GM23248 (cell line): ENCODE results near the gene SLC6A1. TPM values are rescaled to one million over a fixed set of nuclear protein-coding genes. Genes with fewer than 3 reads are reported as not detected.
A peak's percentile ranks its signal among the peaks of the same experiment; 100 is the strongest.

Experiments
- DNase-seq: peaks from one replicate; pipeline ENCODE4 v3.0.0-alpha.2; 2015
- H2AFZ ChIP-seq: fragments of 200-600 bp; sonication (generic); 2 replicates; pipeline ENCODE4 v1.6.1; 2016; ENCODE audit warnings: antibody characterized with exemption
- H3F3A ChIP-seq: fragments of 200-600 bp; sonication (generic); 2 replicates; pipeline ENCODE4 v1.6.1; 2016; ENCODE audit warnings: mild to moderate bottlenecking, antibody characterized with exemption, mixed run types; ENCODE audit not compliant: insufficient read depth
- H3K27ac ChIP-seq: fragments of 200-600 bp; sonication (generic); 2 replicates; pipeline ENCODE4 v1.5.1; 2016; ENCODE audit warnings: mild to moderate bottlenecking
- H3K27me3 ChIP-seq: fragments of 200-600 bp; sonication (generic); replicated peaks from 2 replicates; pipeline ENCODE4 v1.6.1; 2016; ENCODE audit warnings: mild to moderate bottlenecking; ENCODE audit not compliant: insufficient read depth
- H3K36me3 ChIP-seq: fragments of 200-600 bp; sonication (generic); 2 replicates; pipeline ENCODE4 v1.6.1; 2016; ENCODE audit warnings: low read depth, mild to moderate bottlenecking
- H3K4me1 ChIP-seq: fragments of 200-600 bp; sonication (generic); 2 replicates; pipeline ENCODE4 v1.6.1; 2016; ENCODE audit warnings: mild to moderate bottlenecking; ENCODE audit not compliant: insufficient read depth
- H3K4me2 ChIP-seq: fragments of 200-600 bp; sonication (generic); one replicate; pipeline ENCODE4 v1.6.1; 2016; ENCODE audit warnings: mild to moderate bottlenecking; ENCODE audit not compliant: unreplicated experiment
- H3K4me3 ChIP-seq: fragments of 200-600 bp; sonication (generic); 2 replicates; pipeline ENCODE4 v1.5.1; 2016; ENCODE audit warnings: mild to moderate bottlenecking
- H3K79me2 ChIP-seq: fragments of 200-600 bp; sonication (generic); 2 replicates; pipeline ENCODE4 v1.6.1; 2016; ENCODE audit warnings: mild to moderate bottlenecking; ENCODE audit not compliant: insufficient read depth
- H3K9ac ChIP-seq: fragments of 200-600 bp; sonication (generic); 2 replicates; pipeline ENCODE4 v1.6.1; 2016; ENCODE audit warnings: mild to moderate bottlenecking
- H3K9me2 ChIP-seq: fragments of 200-600 bp; sonication (generic); 2 replicates; pipeline ENCODE4 v1.6.1; 2016; ENCODE audit warnings: mixed run types, mild to moderate bottlenecking, moderate library complexity; ENCODE audit not compliant: insufficient read depth
- H3K9me3 ChIP-seq: fragments of 200-600 bp; sonication (generic); one replicate; pipeline ENCODE4 v1.6.1; 2017; ENCODE audit warnings: low read depth
- H4K20me1 ChIP-seq: fragments of 200-600 bp; sonication (generic); 2 replicates; pipeline ENCODE4 v1.6.0; 2016; ENCODE audit not compliant: insufficient read depth
- EZH2 ChIP-seq: fragments of 200-600 bp; sonication (generic); IDR thresholded peaks from 2 replicates; pipeline ENCODE4 v1.6.1; 2018; ENCODE audit warnings: antibody characterized with exemption, mild to moderate bottlenecking; ENCODE audit not compliant: insufficient read depth, poor library complexity, severe bottlenecking
- EZH2phosphoT487 ChIP-seq: fragments of 200-600 bp; sonication (generic); IDR thresholded peaks from 2 replicates; pipeline ENCODE4 v1.6.1; 2018; ENCODE audit warnings: antibody characterized with exemption, moderate library complexity, mild to moderate bottlenecking, low read depth; ENCODE audit not compliant: insufficient read depth
- WGBS, 2 experiments: methylation state at CpG; one replicate each; pipeline ENCODE4 v1.1.6; 2015 to 2017; ENCODE audit warnings: low lambda C conversion rate in 2 of 2, low coverage in 1 of 2; ENCODE audit errors: missing lambda C conversion rate in 2 of 2; 5-methylcytosine and 5-hydroxymethylcytosine counted together
- in situ Hi-C: fragments of 300-500 bp; cut with MboI; formaldehyde crosslinking; loops from 2 replicates; pipeline ENCODE4 v1.15.0; 2020
- polyA plus RNA-seq: library from polyadenylated mRNA; unstranded; fragments of >200 nt; fragmentation: Nextera tagmentation; extraction: Ambion mirVana; gene quantifications from 2 replicates; pipeline ENCODE4 v1.2.1, GENCODE V29; 2016
- total RNA-seq: library from RNA; depleted of rRNA; stranded (reverse); fragments of >200 nt; shearing (Covaris generic); gene quantifications from 2 replicates; pipeline ENCODE4 v1.2.3, GENCODE V29; 2014

Gene SLC6A1
- total and polyA plus RNA-seq, 2 experiments from 2014 or later: not detected

DNA sequence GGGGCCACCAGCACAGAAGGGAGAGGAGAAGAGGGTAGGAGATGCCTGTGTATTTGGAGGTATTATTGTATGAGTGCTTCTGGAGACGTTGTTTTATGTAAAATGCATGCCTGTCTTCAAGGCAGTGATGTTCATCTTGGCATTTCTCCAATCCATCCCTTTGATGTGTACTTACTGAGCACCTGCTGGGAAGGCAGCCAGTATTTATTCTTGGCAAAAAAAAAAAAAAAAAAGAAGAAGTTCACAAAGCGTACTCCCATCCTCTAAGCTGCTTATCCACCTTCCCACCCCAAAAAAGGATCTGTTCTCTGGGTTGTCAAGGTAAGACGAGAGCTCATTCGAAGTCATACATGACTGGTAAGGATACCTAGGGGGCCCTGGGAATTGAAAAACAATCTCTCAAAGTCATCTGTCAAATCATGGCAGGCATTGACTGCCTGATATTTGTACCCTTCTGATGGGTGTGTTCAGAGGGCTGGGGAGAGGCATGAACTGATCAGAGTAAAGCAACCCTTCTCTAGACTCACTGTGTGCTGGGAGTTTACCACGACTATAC lies 30.0 kb upstream of the SLC6A1 start:
- no peaks in the 10 kb centered on the region for H3K9me2 ChIP-seq
- H2AFZ ChIP-seq: no peak overlapping the region
- H3K27ac ChIP-seq: no peak overlapping the region
- WGBS, 2 experiments: 32 to 42% methylated on average over 5 of the region's 5 CpGs
- H3K9me3 ChIP-seq: no peaks in the 10 kb centered on the region
- H3K9ac ChIP-seq: no peak overlapping the region
- no peak overlapping the region for H3K4me2 ChIP-seq
- H4K20me1 ChIP-seq: no peaks in the 10 kb centered on the region
- H3K4me3 ChIP-seq: no peak overlapping the region
- DNase-seq: no peak
- no peak for TF ChIP-seq EZH2
- TF ChIP-seq EZH2phosphoT487: no peak
- no peaks in the 10 kb centered on the region for H3F3A ChIP-seq
- in situ Hi-C loops: no loop called here
- no peaks in the 10 kb centered on the region for H3K4me1 ChIP-seq
- H3K79me2 ChIP-seq: no peaks in the 10 kb centered on the region
- H3K36me3 ChIP-seq: no peaks in the 10 kb centered on the region
- peaks cover 8% of the 10 kb centered on the region; the same call in 1 of the 2 replicates for H3K27me3 ChIP-seq

DNA sequence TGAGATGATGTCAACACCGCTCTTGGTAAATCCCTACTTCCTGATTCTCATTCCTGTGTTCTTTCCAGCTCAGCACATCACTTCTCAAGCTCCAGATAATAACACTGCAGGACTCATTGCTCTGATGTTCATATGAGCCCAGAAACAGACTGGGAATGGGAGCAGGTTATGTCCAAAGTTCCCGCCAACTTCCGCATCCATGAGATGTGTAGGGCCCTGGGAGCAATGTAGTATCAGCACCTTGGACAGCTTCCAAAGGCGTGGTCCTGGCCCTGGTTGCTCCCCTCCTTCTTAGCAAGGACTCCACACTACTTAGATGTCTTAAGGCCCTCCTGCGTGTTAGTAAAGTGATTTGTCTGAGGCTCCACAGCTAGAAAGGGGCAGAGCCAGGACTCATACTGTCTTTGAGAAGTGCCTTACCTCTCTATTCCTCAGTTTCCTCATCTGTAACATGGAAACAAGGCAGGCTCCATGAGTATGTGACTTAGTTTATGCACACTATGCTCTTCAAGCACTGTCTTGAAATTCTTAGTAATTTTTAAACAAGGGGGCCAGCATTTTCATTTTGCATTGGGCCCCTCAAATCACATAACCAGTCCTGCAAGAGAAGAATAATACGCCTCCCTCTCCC lies 27.9 kb upstream of the SLC6A1 start:
- in situ Hi-C loops: no loop called here
- no peak overlapping the region for H3K9ac ChIP-seq

DNA sequence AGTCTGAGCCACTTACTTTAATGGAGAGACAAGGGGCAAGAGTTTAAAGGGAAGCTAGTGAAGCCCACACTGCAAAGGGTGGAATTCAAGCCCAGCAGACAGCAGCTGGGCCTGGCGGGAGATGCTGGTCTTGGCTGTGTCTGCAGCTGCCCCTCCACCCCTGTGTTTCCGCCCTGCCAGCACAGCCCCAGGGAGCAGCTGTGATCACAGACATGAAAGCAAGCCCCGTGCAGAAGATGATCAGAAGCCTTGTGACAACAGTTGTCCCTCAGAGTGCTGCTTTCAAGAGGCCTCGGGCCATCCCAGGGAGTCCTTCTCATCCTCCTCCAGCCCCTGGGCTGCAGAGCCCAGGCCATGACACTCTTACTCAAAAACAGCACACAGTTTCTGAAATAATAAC lies 24.1 kb upstream of the SLC6A1 start:
- DNase-seq: no peak
- H3K4me1 ChIP-seq: no peaks in the 10 kb centered on the region
- WGBS, 2 experiments: 0 to 5% methylated on average over 2 to 4 of the region's 4 CpGs
- TF ChIP-seq EZH2phosphoT487 (no peak), EZH2 (no peak)
- no peak overlapping the region for H3K4me3 ChIP-seq
- H3K9ac ChIP-seq: no peak overlapping the region
- H3K27ac ChIP-seq: no peak overlapping the region
- H4K20me1 ChIP-seq: no peaks in the 10 kb centered on the region
- H3K36me3 ChIP-seq: no peaks in the 10 kb centered on the region
- in situ Hi-C loops: no loop called here
- peaks cover 6% of the 10 kb centered on the region for H3K27me3 ChIP-seq
- H3K79me2 ChIP-seq: no peaks in the 10 kb centered on the region
- H3K4me2 ChIP-seq: no peak overlapping the region
- H2AFZ ChIP-seq: no peak overlapping the region
- no peaks in the 10 kb centered on the region for H3F3A ChIP-seq
- no peaks in the 10 kb centered on the region for H3K9me3 ChIP-seq
- no peaks in the 10 kb centered on the region for H3K9me2 ChIP-seq

More for the DNA sequence above, 27.9 kb upstream of the SLC6A1 start:
- DNase-seq: peak; percentile 18
- no peak overlapping the region for H2AFZ ChIP-seq
- no peaks in the 10 kb centered on the region for H3K9me2 ChIP-seq
- TF ChIP-seq EZH2phosphoT487 (no peak), EZH2 (no peak)
- no peaks in the 10 kb centered on the region for H3K9me3 ChIP-seq
- no peak overlapping the region for H3K4me2 ChIP-seq
- H3K79me2 ChIP-seq: no peaks in the 10 kb centered on the region
- H4K20me1 ChIP-seq: no peaks in the 10 kb centered on the region
- no peak overlapping the region for H3K27ac ChIP-seq
- no peaks in the 10 kb centered on the region for H3F3A ChIP-seq
- no peaks in the 10 kb centered on the region for H3K36me3 ChIP-seq
- no peaks in the 10 kb centered on the region for H3K4me1 ChIP-seq
- H3K27me3 ChIP-seq: peaks cover 3% of the 10 kb centered on the region; the same call in 1 of the 2 replicates
- 71 to 72% methylated on average over 6 of the region's 6 CpGs for WGBS, 2 experiments
- H3K4me3 ChIP-seq: no peak overlapping the region

DNA sequence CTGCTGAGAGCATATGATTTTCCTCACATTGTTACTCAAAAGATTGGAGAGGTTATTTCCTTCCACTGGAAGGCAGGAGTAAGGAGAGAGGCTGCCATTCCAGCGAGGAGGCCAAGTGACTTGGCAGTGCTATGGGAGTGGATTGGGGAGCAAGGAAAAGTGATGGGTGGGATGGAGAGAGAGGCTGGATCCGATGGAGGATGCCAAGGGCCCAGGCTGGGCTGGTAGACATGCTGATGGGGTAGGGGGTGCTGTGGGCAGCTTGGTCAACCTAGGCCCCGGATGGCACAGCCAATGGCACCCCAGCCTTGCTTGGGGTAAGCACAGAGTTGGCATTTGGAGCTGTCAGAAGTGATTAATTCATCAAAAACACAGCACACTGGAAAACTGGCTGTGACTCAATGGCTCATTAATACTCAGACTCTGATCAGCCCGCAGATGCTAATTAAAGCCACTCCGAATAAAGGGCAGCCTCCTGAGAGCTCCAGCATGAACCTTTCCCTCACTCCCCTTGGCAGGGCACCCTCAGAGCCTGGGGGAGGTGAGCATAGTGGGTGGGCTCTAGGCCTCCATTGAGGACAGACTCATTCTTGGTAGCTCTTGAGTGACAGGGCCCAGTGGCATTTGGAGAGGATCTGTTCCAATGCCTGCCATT lies 22.1 kb upstream of the SLC6A1 start:
- H3K27me3 ChIP-seq: peaks cover 10% of the 10 kb centered on the region
- no peaks in the 10 kb centered on the region for H3K79me2 ChIP-seq
- 17 to 20% methylated on average over 5 of the region's 5 CpGs for WGBS, 2 experiments
- TF ChIP-seq EZH2 (no peak), EZH2phosphoT487 (no peak)
- no peak overlapping the region for H3K9ac ChIP-seq
- H3F3A ChIP-seq: no peaks in the 10 kb centered on the region
- no peaks in the 10 kb centered on the region for H4K20me1 ChIP-seq
- H3K4me1 ChIP-seq: no peaks in the 10 kb centered on the region
- H3K27ac ChIP-seq: no peak overlapping the region
- H3K4me3 ChIP-seq: no peak overlapping the region
- H3K4me2 ChIP-seq: no peak overlapping the region
- H3K9me3 ChIP-seq: no peaks in the 10 kb centered on the region
- no peak overlapping the region for H2AFZ ChIP-seq
- in situ Hi-C loops: no loop called here
- H3K9me2 ChIP-seq: no peaks in the 10 kb centered on the region
- no peak for DNase-seq
- H3K36me3 ChIP-seq: no peaks in the 10 kb centered on the region
